Muscle layer of colon (tissue), 2 donors: ENCODE measurements around the gene TMEM106C.
A peak's percentile ranks its signal among the peaks of the same experiment; 100 is the strongest.

Experiments
- H3K27ac ChIP-seq: one replicate; pipeline ENCODE4 v1.7.0; 2013; ENCODE audit warnings: low read depth, mild to moderate bottlenecking, low read length, moderate library complexity
- H3K27me3 ChIP-seq, 2 donors: one replicate each; pipeline ENCODE4 v1.7.0; 2013; ENCODE audit warnings: low read length in 2 of 2, mild to moderate bottlenecking in 2 of 2; ENCODE audit not compliant: insufficient read depth in 2 of 2, control insufficient read depth in 1 of 2
- H3K36me3 ChIP-seq: one replicate; pipeline ENCODE4 v1.7.0; 2013; ENCODE audit warnings: mild to moderate bottlenecking, low read length; ENCODE audit not compliant: insufficient read depth
- H3K4me1 ChIP-seq: one replicate; pipeline ENCODE4 v1.7.0; 2013; ENCODE audit warnings: mild to moderate bottlenecking, low read length; ENCODE audit not compliant: insufficient read depth
- H3K4me3 ChIP-seq, 2 donors: one replicate each; pipeline ENCODE4 v1.7.0; 2013; ENCODE audit warnings: low read length in 2 of 2, low read depth in 1 of 2, mild to moderate bottlenecking in 1 of 2, moderate library complexity in 1 of 2
- H3K9ac ChIP-seq: one replicate; pipeline ENCODE4 v1.7.0; 2013; ENCODE audit warnings: low read length
- H3K9me3 ChIP-seq: one replicate; pipeline ENCODE4 v1.7.0; 2013; ENCODE audit warnings: mild to moderate bottlenecking, low read length
- donor health status: abdominal sarcoma.
- donor health status: Adenocarcinoma of cecum.

Gene TMEM106C

GRCh38 chr12:48002773-48003218, 39.4 kb downstream of the TMEM106C start:
- no peaks in the 10 kb centered on the region for H3K36me3 ChIP-seq
- no peaks in the 10 kb centered on the region for H3K9me3 ChIP-seq
- H3K27me3 ChIP-seq = peaks cover 56 to 73% of the 10 kb centered on the region in 2 donors
- no peak overlapping the region for H3K9ac ChIP-seq
- peaks cover 40% of the 10 kb centered on the region for H3K4me1 ChIP-seq
- H3K4me3 ChIP-seq = peak overlapping the region in 1 of 2 donors; percentile 39
- H3K27ac ChIP-seq = no peak overlapping the region

GRCh38 chr12:48003226-48004052, 40.0 kb downstream of the TMEM106C start:
- Histone ChIP-seq H3K4me3 (peak overlapping the region; percentile 0 to 39), H3K27me3 (peaks cover 50 to 71% of the 10 kb centered on the region in 2 donors), H3K9ac (no peak overlapping the region), H3K4me1 (peaks cover 40% of the 10 kb centered on the region), H3K36me3 (no peaks in the 10 kb centered on the region), H3K9me3 (no peaks in the 10 kb centered on the region), H3K27ac (no peak overlapping the region)

GRCh38 chr12:48004053-48004941, 40.9 kb downstream of the TMEM106C start, which contains the start of gene COL2A1:
COL2A1 (minus strand) TSS chr12:48004476; CDS start chr12:48004321, 155 bp downstream.
- Histone ChIP-seq H3K27me3 (peaks cover 47 to 71% of the 10 kb centered on the region in 2 donors), H3K9ac (no peak within 1 kb of the TSS), H3K27ac (no peak within 1 kb of the TSS), H3K36me3 (no peaks in the 10 kb centered on the region), H3K4me1 (peaks cover 40% of the 10 kb centered on the region), H3K9me3 (no peaks in the 10 kb centered on the region), H3K4me3 (peak within 1 kb of the TSS; percentile 0 to 39)

DNA sequence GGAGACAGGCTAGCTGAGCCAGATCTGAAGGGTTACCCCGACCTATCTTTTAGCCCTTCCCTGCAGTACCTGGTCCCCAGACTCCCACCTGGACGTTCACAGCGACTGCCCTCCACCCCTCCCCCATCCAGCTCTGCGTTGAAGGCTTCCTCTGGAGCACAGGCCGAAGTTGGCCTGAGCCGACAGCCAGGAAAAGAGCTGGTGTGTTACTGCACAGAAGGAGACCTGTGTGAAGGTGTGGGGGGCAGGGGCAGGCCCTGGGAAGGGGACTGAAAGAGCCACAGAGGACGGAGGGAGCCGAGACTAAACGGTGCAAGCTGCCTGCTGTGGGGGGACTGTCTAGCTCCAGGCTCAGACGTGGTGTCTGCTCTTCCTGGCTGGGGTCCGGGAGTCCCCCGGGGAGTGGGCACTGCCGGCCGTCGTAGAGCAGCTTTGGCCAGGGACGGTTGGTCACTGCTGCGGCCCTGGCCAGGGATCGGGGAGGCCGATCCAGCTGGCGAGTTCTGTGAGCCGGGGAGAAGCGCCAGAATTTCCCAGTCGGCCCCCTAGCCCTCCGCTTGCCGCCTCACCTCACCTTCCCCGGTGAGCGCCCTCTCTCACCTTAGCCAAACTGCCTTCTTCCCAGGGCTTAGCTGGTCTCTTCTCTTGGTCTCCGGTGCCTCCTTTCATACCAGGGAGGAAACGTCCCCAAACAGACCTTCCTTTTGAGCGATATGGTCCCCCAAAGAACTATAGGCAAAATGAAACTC, 41.8 kb downstream of the TMEM106C start:
- no peak overlapping the region for H3K9ac ChIP-seq
- H3K36me3 ChIP-seq = no peaks in the 10 kb centered on the region
- H3K27ac ChIP-seq = no peak overlapping the region
- H3K27me3 ChIP-seq = peaks cover 47 to 64% of the 10 kb centered on the region in 2 donors
- H3K9me3 ChIP-seq = no peaks in the 10 kb centered on the region
- H3K4me1 ChIP-seq = peaks cover 40% of the 10 kb centered on the region
- H3K4me3 ChIP-seq = no peak overlapping the region

DNA sequence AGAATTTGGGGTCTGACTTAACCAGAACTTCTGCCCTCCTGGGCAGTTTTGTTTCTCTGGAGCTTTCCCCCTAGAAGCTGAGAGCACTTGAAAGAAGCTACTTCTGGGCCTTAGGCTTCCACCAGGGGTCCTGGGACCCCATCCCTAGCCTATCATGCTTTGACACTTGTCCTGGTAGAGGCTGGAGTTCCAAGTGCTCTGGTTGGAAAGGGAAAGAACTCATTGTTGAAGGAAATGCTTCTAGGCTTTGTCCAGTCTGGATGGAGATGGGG, 42.3 kb downstream of the TMEM106C start:
- Histone ChIP-seq H3K27me3 (peaks cover 47 to 58% of the 10 kb centered on the region in 2 donors), H3K9ac (no peak overlapping the region), H3K36me3 (no peaks in the 10 kb centered on the region), H3K27ac (no peak overlapping the region), H3K4me1 (peaks cover 40% of the 10 kb centered on the region), H3K9me3 (no peaks in the 10 kb centered on the region), H3K4me3 (no peak overlapping the region)

DNA sequence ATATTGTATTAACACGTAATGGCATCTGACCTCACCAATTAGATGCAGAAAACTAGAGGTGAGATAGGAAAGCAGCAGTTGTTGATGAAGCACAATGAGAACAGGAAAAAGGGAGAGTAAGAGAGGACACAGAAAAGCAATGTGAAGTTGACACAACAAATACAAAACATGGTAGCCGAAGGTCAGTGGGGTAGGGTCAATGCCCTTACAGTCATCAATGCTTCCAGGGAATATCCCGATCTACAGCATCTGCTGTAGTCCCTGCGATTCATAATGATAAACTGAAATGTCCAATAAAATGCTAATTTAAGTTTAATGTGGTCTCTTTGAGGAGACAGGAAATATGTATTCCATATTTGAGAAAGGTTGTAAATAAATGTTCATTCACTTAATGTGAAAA, 43.8 kb downstream of the TMEM106C start:
- Histone ChIP-seq H3K27ac (no peak overlapping the region), H3K9me3 (no peaks in the 10 kb centered on the region), H3K4me3 (no peak overlapping the region), H3K9ac (no peak overlapping the region), H3K36me3 (no peaks in the 10 kb centered on the region), H3K27me3 (peaks cover 38 to 46% of the 10 kb centered on the region in 2 donors), H3K4me1 (peaks cover 27% of the 10 kb centered on the region)

GRCh38 chr12:48008349-48008748, 45.0 kb downstream of the TMEM106C start:
- Histone ChIP-seq H3K27me3 (peaks cover 26 to 35% of the 10 kb centered on the region in 2 donors), H3K27ac (no peak overlapping the region), H3K4me3 (no peak overlapping the region), H3K9ac (no peak overlapping the region), H3K9me3 (no peaks in the 10 kb centered on the region), H3K4me1 (peaks cover 15% of the 10 kb centered on the region), H3K36me3 (no peaks in the 10 kb centered on the region)

GRCh38 chr12:48008950-48009349, 45.6 kb downstream of the TMEM106C start:
- peaks cover 9% of the 10 kb centered on the region for H3K4me1 ChIP-seq
- H3K4me3 ChIP-seq = no peak overlapping the region
- no peaks in the 10 kb centered on the region for H3K9me3 ChIP-seq
- H3K9ac ChIP-seq = no peak overlapping the region
- peaks cover 20 to 29% of the 10 kb centered on the region in 2 donors for H3K27me3 ChIP-seq
- no peaks in the 10 kb centered on the region for H3K36me3 ChIP-seq
- no peak overlapping the region for H3K27ac ChIP-seq

DNA sequence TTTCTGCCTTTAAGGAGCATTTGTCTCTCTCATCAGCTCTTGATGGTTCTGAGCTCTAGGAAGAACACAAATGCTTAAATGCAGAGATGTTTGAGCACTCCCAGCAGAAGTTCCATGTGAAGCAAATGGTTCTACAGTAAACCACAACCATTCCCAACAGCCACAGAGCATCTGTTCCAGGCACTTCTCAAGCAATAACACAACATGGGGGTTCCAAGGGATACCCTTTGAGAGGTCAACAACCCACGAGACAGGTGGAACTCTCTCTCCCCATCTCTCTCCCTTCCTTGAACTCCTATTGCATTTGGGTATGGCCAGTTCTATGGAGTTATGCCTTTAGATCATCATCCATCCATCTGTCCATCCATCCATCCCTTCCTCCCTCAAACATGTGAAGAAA, 46.1 kb downstream of the TMEM106C start:
- Histone ChIP-seq H3K9me3 (no peaks in the 10 kb centered on the region), H3K27me3 (peaks cover 17 to 23% of the 10 kb centered on the region in 2 donors), H3K4me1 (peaks cover 7% of the 10 kb centered on the region), H3K27ac (no peak overlapping the region), H3K4me3 (no peak overlapping the region), H3K9ac (no peak overlapping the region), H3K36me3 (no peaks in the 10 kb centered on the region)

DNA sequence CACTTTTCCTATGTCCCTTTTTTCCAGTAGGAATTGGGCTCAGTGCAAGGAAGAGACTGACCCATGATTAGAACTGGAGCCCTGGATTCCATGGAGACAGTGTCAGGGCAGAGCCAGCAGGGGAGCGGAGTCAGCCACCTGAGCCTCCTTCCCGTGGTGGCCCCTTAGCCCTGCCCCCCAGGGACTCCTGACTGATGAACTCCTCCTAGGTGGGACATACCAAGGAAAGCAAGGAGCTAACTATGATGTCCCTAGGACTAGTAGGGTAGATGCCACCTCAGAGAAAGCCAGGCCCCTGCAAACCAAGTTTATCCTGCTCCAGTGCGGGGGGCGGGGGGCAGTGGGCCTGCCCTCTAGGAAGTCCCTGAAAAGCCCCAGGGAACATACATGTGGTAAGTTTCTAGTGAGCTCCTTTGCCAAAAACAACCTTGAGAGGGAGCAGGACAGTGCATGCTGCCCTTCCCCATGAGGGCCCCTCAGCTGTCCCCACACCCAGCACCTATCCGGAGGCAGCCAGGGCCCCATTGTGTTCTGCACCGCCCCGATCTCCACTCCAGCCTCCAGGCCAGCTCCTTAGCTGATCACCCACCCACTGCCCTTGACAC, 47.1 kb downstream of the TMEM106C start:
- Histone ChIP-seq H3K36me3 (no peaks in the 10 kb centered on the region), H3K9me3 (no peaks in the 10 kb centered on the region), H3K9ac (no peak overlapping the region), H3K4me1 (no peaks in the 10 kb centered on the region), H3K27me3 (peaks cover 8 to 13% of the 10 kb centered on the region in 2 donors), H3K27ac (no peak overlapping the region), H3K4me3 (no peak overlapping the region)
